Measurements from ENCODE around the gene PLEKHB1.

PLEKHB1 gene

GRCh38 chr11:73622926-73623593, 23.3 kb upstream of the PLEKHB1 start:
- DNase-seq (ENCODE audit: low read depth) = no peak
- TF ChIP-seq, protein P1, sequence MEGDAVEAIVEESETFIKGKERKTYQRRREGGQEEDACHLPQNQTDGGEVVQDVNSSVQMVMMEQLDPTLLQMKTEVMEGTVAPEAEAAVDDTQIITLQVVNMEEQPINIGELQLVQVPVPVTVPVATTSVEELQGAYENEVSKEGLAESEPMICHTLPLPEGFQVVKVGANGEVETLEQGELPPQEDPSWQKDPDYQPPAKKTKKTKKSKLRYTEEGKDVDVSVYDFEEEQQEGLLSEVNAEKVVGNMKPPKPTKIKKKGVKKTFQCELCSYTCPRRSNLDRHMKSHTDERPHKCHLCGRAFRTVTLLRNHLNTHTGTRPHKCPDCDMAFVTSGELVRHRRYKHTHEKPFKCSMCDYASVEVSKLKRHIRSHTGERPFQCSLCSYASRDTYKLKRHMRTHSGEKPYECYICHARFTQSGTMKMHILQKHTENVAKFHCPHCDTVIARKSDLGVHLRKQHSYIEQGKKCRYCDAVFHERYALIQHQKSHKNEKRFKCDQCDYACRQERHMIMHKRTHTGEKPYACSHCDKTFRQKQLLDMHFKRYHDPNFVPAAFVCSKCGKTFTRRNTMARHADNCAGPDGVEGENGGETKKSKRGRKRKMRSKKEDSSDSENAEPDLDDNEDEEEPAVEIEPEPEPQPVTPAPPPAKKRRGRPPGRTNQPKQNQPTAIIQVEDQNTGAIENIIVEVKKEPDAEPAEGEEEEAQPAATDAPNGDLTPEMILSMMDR (IDR thresholded peaks at IDR 0.05; ENCODE audit: control insufficient read depth, extremely low read depth, insufficient read depth) = no peak
- H3K4me3 ChIP-seq (ENCODE audit: low read depth, low read length) = no peak overlapping the region

DNA sequence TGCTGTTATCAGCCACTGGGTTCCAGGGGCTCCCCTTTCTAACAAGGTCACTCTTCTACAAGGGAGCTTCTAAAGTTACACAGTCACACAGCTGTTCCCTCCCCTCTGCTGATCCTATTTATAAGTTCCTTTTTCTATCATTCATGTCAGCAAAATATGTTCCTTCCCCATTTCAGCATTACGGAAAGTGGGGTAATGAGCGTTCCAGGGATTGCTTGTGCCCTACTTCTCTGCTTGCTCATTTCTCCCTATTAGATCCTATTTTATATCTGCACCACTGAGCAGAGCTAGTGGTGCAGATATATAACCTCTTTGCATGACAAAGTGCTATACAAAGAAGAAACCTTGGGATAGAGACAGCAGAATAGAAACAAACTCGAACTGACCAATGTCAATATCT, 22.7 kb upstream of the PLEKHB1 start:
- DNase-seq (ENCODE audit: low read depth) = no peak
- TF ChIP-seq, protein P1 (IDR thresholded peaks at IDR 0.05; ENCODE audit: control insufficient read depth, extremely low read depth, insufficient read depth) = no peak
- H3K4me3 ChIP-seq (ENCODE audit: low read depth, low read length) = no peak overlapping the region

GRCh38 chr11:73625696-73626318, 20.6 kb upstream of the PLEKHB1 start:
- H3K4me3 ChIP-seq (ENCODE audit: low read depth, low read length) = peak overlapping the region; percentile 16; the same call in 1 of the 2 replicates
- DNase-seq (ENCODE audit: low read depth) = peak; percentile 57
- TF ChIP-seq, protein P1 (IDR thresholded peaks at IDR 0.05; ENCODE audit: control insufficient read depth, extremely low read depth, insufficient read depth) = peak; percentile 95

- no peak overlapping the region for H3K4me3 ChIP-seq (ENCODE audit: low read depth, low read length)
- TF ChIP-seq, protein P1 (IDR thresholded peaks at IDR 0.05; ENCODE audit: control insufficient read depth, extremely low read depth, insufficient read depth) = no peak
- no peak for DNase-seq (ENCODE audit: low read depth)
These were observed 16.5 kb upstream of the PLEKHB1 start for GRCh38 chr11:73629907-73630306.

DNA sequence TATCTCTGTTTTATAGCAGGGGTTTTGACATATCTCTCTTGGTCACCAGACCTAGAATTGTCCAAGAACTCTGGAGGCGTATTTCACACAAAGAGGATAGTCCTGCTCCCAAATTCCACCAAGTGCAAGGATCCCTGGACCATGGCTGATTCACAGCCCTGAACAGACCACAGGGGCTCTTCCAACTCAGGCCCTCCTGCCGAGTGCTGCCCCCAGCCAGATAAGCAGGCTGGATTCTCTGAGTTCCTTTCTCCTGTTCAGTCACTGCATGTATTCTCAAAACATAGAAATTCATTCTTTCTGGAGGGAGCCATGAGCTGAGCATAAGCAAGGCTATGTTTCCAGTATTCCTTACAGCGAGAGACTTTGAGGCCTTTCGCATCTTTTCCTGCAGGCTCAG, 13.4 kb upstream of the PLEKHB1 start:
- no peak for DNase-seq (ENCODE audit: low read depth)
- TF ChIP-seq, protein P1 (IDR thresholded peaks at IDR 0.05; ENCODE audit: control insufficient read depth, extremely low read depth, insufficient read depth) = no peak
- no peak overlapping the region for H3K4me3 ChIP-seq (ENCODE audit: low read depth, low read length)

- TF ChIP-seq, protein P1 (IDR thresholded peaks at IDR 0.05; ENCODE audit: control insufficient read depth, extremely low read depth, insufficient read depth) = no peak
- DNase-seq (ENCODE audit: low read depth) = no peak
These were observed 12.4 kb upstream of the PLEKHB1 start for GRCh38 chr11:73633999-73634398.

More at GRCh38 chr11:73633999-73634398, 12.4 kb upstream of the PLEKHB1 start:
- H3K4me3 ChIP-seq (ENCODE audit: low read depth, low read length) = no peak overlapping the region

Measured in LNCaP clone FGC (cell line).